Keratinocyte (primary cell): ENCODE results near the gene MPV17L2.

ENCODE experiments used
- CTCF ChIP-seq, 3 experiments: IDR thresholded peaks in 1 of 3; conservative IDR thresholded peaks in 1 of 3; optimal IDR thresholded peaks in 1 of 3; 2 replicates in 2 of 3; 3 replicates in 1 of 3; pipeline versions ENCODE3 to v1.5.1; 2011; ENCODE audit warnings: low read length in 3 of 3, mild to moderate bottlenecking in 3 of 3, moderate library complexity in 2 of 3, control low read depth in 1 of 3, inconsistent platforms in 1 of 3; ENCODE audit not compliant: insufficient read depth in 2 of 3; ENCODE audit errors: extremely low read depth in 1 of 3
- EZH2 ChIP-seq: IDR thresholded peaks from one replicate; pipeline ENCODE4 v1.6.1; 2012; ENCODE audit warnings: inconsistent platforms, mild to moderate bottlenecking, low read length, moderate library complexity

GRCh38 chr19:18170714-18171255 is 22.2 kb upstream of the MPV17L2 start:
- TF ChIP-seq CTCF (optimal IDR thresholded peaks at IDR 0.05 in 1 of 3, IDR thresholded peaks at IDR 0.05 in 1 of 3, conservative IDR thresholded peaks at IDR 0.05 in 1 of 3; ENCODE audit: extremely low read depth in 1 of 3, insufficient read depth in 2 of 3, low read length in 3 of 3), result no peak
- TF ChIP-seq EZH2, result no peak
